Stomach smooth muscle (tissue), 2 donors: Measurements from ENCODE around the gene CCDC122.

Experiments used
- H3K27ac ChIP-seq: one replicate; pipeline ENCODE4 v1.7.0; 2013; ENCODE audit warnings: mild to moderate bottlenecking, low read length, inconsistent platforms
- H3K27me3 ChIP-seq, 2 donors: one replicate each; pipeline ENCODE4 v1.7.0; 2013; ENCODE audit warnings: low read length in 2 of 2; ENCODE audit not compliant: insufficient read depth in 2 of 2, control insufficient read depth in 1 of 2
- H3K36me3 ChIP-seq, 2 donors: one replicate each; pipeline ENCODE4 v1.7.0; 2013; ENCODE audit warnings: low read length in 2 of 2; ENCODE audit not compliant: control insufficient read depth in 2 of 2, insufficient read depth in 2 of 2
- H3K4me1 ChIP-seq: one replicate; pipeline ENCODE4 v1.7.0; 2013; ENCODE audit warnings: low read length; ENCODE audit not compliant: control insufficient read depth, insufficient read depth
- H3K4me3 ChIP-seq, 2 donors: one replicate each; pipeline ENCODE4 v1.7.0; 2013; ENCODE audit warnings: low read length in 2 of 2
- H3K9ac ChIP-seq, 2 donors: one replicate each; pipeline ENCODE4 v1.7.0; 2013; ENCODE audit warnings: low read length in 2 of 2, mild to moderate bottlenecking in 1 of 2
- H3K9me3 ChIP-seq, 2 donors: one replicate each; pipeline ENCODE4 v1.7.0; 2013; ENCODE audit warnings: low read length in 2 of 2; ENCODE audit not compliant: control insufficient read depth in 2 of 2
- donor health status: healthy.
- donor health status: Pancreatic carcinoma.

The CCDC122 gene

DNA sequence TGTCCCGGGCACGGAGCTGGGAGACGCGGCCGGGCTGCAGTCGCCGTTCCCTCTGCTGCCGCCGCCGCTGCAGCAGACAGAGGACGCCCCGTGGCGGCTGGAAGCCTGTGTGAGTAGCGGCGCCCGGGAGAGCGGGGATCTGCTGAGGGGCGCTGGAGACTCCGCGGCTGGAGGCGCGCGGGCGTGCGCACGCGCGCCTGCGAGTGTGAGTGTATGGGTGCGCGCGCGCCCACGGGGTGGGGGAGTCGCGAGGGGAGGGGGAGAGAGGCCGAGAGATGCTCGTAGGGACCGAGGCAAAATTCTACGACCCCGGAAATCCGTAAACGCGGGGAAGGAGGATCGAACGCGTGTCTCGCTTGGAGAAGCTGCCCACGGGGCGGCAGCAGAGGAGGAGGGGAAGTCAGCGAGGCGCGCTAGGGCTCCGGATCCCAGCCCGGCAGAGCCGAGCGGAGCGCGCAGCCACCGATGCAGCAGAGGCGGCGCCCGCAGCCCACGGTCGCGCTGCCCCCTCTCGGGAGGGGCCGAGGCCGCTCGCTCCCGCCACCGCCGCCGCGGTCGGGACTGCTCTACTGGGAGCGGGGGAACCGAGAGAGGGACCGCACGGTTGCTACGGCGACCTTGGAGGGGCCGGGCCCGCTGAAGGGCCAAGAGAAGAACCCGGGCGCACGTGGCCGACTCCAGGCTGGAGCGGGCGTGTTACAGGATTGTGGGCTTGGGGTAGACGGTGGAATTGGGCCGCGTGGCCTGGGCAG, 92.6 kb downstream of the CCDC122 start, which contains the start of gene ENOX1:
TSS of gene ENOX1 (minus strand) at position 207 of the 752 bp plus-strand sequence.
- H3K27me3 ChIP-seq: no peaks in the 10 kb centered on the region
- peak within 1 kb of the TSS; percentile 61 to 62 for H3K9ac ChIP-seq
- peaks cover 9% of the 10 kb centered on the region for H3K4me1 ChIP-seq
- no peaks in the 10 kb centered on the region for H3K9me3 ChIP-seq
- no peaks in the 10 kb centered on the region for H3K36me3 ChIP-seq
- H3K4me3 ChIP-seq: peak within 1 kb of the TSS; percentile 74 to 88
- peak within 1 kb of the TSS; percentile 70 for H3K27ac ChIP-seq

DNA sequence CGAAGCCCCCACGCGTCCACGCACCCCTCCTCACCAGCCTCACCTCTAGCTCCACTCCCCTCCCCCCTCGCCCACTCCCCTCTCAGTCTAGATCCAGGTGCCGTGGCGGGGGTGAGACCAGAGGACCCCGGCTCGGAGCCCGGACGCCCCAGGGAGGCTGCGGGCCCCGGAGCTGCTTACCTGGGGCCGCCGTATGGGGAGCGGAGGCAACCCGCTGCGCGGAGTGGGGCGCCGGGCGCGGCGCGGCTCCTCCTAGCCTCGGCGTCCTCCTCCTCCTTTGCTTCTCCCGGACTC, 93.1 kb downstream of the CCDC122 start:
- Histone ChIP-seq H3K9ac (peak overlapping the region; percentile 61 to 62), H3K4me1 (peaks cover 9% of the 10 kb centered on the region), H3K36me3 (no peaks in the 10 kb centered on the region), H3K9me3 (no peaks in the 10 kb centered on the region), H3K27ac (peak overlapping the region; percentile 70), H3K4me3 (peak overlapping the region; percentile 74 to 88), H3K27me3 (no peaks in the 10 kb centered on the region)
